DMS 273 treated with DMSO at 0.1 percent for 48 hours (cell line): ENCODE results near the gene PRICKLE2.

ENCODE experiments used
- DNase-seq: peaks from one replicate; lab custom pipeline; 2025; lab: John Stamatoyannopoulos, UW

Gene PRICKLE2

DNA sequence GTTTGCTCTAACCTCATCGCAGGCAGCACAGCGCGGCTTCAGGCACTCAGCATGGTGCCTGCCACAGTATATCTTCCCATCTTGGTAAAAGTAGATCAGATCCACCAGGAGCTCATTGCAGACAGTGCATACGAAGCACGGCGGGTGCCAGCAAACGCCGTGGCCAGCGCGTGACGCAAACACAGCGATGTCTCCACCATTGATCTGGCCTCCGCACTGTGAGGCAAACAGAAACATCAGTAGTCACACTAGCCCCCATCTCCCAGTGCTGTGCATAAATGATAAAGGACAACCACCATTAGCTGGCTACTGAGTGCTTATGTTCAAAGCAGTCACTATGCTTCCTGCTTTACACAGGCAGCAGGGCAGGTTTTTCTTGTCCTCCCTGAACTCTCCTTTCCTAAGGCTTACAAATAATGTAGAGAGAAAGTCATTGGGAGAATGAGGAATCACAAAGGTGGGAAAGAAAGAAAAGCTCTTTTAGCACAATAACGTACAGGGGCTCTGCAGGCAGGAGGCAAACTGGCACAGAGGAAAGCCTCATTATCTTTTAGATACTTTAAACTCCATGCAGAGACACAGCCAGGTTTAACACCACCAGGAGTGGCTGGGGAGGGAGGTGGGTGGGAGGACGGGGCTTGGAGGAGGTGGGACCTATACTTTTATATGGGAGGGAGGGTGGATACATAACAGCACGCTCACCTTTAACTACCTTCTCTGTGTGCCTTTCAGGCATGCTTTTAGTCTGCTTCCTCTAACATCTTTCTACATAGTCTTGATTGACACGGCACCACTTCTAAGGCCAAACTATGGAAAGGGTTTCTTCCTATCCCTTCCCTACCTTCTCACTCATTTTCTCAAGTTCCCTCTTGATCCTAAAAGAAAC is 67.9 kb downstream of the PRICKLE2 start:
- DNase-seq = no peak

DNA sequence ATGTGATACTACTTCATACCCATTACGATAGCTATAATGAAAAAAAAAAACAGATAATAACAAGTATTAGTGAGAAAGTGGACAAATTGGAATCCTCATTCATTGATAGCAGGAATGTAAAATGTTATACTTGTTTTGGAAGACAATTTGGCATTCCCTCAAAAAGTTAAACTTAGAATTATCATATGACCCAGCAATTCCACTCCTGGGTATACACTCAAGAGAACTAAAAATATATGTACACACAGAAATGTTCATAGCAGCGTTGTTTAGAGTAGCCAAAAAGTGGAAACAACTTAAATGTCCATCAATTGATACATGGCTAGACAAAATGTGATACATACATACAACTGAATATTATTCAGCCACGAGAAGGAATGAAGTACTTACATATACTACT is 69.9 kb downstream of the PRICKLE2 start:
- no peak for DNase-seq

DNA sequence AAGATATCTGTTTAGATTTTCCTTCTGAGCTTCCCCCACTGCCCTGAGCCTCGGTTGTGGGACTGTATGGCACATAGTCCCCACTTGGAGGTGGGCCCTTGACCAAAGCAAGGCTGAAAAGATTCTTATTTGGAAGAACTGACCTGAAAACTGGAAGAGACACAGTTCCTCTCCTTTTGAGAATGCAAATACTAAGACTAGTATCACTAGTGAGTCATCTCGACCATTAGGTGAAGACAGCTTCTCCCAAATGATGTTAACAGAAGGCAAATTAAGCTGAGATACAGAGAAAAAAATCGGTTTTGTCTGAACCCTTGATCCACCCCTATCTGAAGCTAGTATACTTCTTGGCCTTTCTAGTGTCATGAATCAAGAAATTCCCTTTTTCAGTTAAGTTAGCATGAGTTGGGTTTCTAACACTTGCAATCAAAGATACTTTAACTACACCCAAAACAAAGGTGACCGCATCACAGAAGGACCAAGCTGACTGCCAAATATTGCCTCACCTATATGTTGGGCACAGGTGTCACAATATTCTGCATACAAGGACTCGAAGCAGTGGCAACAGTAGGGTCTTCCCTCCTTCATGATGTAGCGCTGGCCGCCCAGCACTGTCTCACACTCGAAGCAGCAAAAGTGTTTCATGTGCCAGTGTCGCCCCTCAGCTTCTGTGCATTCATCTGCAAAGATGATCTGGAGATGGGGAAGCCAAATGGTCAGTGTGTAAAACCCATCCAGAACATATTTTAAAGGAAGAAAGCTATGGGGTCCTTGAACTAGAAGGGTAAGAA is 72.4 kb downstream of the PRICKLE2 start:
- DNase-seq = no peak

DNA sequence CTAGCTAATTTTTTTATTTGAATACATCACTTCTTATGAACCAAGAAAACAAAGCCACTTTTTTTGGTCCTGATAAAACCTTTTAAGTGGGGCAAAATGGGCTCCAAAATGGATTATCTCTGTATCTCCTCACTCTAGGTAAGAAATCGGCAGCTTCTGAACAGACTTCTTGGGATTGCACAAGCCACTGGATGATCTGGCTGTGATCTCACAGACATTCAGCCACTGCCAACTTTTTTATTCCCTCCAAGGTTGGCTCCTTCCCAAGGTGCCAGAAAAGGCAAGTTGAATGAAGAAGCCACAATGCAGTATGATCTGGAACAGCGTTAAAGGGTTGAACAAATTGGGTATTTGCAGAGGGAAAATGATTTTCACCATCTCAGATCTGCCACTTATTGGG is 73.2 kb downstream of the PRICKLE2 start:
- DNase-seq = no peak

DNA sequence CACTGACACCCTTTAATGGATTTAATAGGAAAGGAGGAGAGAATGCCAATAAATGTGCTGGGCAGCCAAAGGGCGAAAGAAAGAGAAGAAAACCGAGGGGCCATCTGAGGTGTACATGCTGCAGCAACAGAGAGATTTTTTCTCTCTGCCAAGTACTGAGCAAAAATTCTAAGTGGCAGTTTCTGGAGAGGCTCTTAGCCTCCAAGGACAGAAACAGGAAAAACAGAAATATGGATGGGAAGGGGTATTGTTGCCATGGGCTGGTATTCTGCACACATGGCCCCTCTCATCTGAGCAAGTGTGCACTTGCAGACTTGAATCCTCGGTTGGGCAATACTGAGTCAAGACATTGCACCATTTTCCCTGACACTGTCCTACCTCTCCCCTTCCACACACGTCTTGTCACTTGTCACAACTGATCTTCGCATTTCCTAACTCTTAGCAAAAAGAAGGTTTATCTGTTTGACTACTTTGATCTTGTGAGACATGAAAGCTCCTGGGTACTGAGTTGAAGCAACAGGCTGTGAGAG is 73.9 kb downstream of the PRICKLE2 start:
- DNase-seq = no peak

DNA sequence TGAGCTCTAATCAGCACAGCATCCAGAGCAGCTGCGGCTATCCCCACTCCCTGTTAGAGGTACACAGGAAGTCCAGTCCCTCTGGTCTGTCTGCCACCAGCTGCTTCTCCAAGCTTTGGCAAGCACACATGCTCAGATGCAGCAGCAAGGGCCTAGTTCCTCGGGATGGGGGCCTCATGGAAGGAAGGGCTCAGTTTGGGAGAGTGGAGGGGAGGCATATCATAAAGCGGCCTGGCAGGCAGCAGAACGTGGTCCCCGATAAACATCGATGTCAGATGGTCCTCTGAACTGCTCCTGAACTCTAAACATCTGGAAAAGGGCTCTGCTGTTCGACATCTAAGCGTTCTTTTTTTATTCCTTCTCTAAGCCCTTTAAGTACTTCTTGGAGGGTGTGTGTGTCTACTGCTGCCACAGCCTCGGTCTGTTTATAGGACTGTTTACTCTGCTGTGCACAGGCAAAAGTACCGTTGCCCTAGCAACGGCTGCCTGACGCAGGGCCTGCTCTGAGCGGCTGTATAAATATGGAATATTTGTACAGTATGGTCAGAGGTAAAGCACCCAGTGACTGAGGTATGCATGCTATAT is 74.6 kb downstream of the PRICKLE2 start:
- DNase-seq = peak; percentile 30

DNA sequence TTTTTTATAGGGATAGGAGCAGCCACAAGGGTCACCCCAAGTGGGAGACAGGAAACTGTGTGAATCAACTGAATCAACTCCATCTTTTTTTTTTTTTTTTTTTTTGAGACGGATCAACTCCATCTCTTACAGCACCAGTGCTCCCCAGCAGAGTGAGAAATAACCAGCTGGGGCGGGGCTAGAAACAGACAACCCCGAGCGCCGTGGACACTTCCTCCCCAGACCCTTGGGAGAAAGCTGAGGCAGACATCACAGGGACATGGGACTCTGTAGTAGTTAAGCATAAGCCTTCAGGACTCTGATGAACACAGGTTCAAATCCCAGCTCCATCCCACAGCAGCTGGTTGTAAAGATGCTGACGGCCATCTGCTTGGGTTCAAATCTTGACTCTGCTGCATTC is 75.4 kb downstream of the PRICKLE2 start:
- no peak for DNase-seq

DNA sequence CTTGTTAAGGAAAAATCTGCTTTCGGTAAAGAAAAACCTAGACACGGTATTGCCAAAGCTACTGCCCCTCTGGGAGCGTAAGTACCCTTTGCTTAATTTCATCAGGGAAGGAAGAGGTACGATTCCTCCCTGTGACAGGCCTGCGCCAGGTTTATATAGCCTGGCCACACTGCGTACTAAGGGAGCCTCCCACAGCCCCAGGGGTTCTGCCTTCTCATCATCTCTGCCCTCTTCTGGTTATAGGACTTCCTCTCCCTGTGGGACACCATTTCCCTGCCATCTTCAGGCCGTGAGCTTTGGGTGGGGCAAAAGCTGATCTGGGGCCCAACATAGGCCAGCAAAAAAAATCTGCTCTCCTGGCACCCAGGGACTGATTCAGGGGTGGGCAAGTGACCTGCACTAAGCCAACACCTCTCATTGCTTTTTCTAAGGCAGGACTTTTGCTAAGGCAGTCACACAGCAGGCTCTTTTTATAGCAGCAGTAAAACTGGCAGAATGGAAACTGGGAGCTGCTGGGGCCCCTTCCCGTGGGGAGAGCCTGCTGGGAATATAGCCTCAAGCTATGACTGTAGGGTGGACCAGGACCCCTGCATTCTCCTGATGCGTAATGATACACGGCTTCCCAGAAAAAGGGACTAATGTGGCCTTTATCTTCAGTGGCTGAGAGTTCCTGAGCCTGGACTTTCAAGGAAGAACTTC is 76.2 kb downstream of the PRICKLE2 start:
- no peak for DNase-seq

DNA sequence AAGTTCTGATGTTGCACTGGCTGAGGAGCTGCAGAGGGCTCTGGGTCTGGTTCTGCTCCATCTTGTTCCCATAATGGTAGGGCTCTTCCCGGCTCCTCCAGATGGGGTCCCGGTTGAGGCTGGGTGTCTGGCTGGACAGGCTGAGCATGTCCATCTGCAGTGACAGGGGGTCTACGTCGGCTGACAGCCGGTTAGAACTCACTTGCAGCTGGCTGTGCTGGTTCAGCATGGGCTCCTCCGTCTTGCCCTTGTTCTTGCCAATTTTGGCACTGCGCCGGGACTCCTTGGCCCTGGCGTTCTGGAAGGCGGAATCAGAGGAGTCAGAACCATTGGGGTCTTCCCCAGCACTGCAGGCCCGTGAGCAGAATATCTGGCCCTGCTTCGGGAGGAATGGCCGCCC is 78.1 kb downstream of the PRICKLE2 start:
- no peak for DNase-seq

DNA sequence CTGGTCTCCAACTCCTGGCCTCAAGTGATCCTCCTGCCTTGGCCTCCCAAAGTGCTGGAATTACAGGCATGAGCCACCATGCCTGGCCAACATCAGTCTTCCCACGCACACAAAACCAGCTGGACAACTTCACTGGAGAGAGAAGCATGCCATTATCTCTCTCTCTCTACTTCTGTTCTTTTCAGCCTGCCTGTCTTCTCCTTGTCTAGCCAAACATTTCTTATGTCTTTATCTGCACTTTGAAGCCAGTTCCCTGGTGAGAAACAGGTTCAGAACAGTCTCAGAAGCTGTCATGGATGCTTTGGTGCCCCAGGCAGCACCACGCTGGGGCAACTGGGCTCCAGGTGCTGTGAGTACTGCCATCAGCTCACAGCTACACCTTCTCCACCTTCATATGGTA is 79.8 kb downstream of the PRICKLE2 start:
- DNase-seq = no peak

DNA sequence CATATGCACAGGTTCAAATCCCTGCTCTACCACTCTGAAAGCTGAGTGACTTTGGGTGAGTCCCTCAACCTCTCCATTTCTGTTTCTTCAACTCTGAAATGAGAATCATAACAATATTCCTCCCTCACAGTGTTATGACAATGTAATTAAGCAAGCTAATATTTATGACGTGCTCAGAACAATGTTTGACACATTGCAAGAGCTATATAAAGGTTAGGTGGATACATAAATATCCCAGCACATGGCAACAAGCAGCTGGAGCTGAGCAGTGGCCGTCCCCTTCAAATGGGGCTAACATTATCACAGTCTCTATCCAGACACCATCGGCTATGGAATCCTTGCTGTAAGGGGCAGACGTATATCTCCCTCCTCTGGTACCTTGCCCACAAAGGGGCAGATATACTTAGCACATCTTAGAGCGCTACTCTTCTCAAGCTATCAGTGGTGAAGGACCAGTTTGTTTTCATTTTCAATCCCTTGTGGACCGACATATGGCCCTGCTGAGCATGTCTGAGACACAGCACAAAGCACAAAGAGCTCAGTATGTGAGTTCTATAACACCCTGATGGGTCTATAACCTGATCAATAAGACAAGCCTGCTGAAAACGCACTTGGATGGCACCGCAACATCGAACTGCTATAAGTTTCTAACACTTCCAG is 80.9 kb downstream of the PRICKLE2 start:
- DNase-seq = no peak

DNA sequence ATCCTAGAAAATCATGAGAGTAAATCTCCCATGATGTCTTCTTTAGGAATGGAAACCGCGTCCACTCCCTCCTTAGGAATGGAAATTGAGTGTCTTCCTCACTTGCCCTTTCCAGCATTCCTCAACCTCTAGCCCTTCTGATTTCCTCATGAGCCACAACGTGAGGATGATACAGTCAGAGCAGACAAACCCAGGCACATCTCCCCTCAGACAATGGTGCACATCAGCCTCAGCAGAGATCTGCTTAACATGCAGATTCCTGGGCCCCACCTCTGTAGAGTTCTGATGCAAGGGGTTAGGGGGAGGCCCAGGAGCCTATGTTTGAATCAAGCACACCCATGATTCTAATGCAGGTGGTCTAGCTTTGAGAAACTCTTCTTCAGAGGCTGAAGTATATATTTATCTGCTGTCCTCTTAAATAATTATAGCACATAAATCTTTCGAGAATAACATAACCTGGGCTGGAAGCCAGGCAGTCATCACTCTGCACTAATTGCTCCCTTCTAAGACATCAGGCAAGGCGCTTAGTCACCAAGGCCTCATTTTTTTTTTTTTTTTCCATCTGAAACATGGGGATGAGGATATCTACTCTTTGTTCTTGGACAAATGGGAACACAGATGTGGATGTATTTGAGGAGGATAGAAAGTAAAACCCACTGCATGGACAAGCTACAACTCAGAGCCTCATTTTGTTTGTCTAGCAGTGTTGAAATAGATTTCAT is 81.7 kb downstream of the PRICKLE2 start:
- peak; percentile 73 for DNase-seq

DNA sequence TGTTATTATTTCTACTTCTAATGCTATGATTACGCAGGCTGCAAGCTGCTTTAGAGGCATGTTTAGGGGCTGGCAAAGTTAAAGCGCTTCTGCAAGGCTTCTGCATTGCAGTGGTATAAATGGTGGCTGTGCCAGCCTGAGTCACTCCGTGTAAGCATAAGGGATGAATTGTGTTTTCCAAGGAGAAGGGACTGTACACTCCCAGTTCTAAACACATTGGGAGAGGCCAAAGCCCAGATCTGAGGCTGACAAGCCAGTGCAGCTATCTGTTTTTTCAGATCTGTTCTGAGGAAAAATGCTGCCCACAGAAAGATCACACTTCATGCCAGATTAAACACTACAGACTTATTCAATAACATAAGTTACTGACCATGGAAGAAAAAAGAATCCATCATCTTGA is 83.8 kb downstream of the PRICKLE2 start:
- DNase-seq = no peak

DNA sequence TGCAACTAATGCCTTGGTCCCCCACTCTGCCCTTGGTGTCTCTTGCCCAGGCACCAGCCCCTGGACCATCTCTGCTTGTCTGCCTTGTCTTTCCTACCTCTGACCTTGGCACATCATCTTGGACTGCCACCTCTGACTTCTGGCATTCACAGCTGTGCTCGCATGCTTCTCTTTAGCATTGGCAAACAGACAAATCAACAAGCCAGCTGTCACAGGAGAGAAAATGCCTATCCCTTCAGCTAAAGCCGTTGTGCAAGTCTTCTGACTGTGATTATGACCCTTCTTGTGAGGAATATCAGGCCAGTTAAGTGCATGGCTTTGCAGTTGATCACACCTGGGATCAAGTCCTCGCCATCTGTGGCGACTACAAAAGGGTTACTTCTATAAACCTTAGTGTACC is 84.6 kb downstream of the PRICKLE2 start:
- DNase-seq = peak; percentile 52

DNA sequence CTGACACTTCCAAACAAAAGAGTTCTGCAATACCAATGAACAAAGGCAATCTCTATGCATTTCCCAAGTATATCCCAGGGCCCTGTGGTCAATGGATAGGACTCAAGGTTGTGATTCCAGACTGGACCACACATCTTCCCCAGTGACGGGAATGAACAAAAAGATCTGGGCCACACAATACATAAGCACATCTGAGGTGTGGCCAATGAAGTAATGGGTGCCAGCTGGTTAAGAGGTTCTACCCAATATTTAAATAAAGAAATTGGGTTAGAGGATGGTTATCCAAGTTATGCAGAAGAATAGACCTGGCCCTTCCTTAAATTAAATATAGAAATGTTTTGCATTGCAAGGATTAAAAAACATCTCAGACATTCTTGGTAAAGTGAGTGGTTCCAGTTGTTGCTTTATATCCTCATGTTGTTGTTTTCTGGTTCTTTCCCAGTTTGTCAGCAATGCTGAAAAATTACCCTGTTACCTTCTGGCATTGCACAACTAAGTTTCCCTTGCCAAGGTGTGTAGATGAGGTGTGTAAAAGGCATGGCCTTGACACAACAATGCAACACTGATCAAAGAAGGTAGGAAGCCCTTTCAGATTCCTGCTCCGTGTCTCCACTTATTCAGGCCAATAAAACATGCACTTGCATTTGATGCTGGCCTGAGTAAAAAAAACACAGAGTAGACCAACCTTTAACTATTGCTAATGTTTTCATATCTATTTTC is 86.5 kb downstream of the PRICKLE2 start:
- DNase-seq = no peak

DNA sequence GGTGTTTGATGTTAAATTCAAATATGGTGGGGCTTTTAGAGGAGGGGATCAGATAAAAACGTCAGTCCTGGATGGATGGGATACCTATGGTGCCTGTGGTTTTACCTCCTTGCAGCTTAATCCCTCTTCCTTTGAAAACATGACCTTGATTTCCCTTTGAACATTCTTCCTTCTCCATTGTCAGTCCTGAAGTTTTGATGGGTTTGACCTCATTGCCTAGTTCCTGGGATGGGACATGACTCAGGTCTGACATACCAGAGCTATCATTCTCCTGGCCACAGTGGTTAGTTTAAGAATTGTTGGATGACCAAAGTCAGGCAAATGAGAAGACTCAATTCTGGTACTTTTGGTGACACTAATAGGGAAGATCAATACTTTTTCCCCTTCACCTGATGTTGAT is 87.2 kb downstream of the PRICKLE2 start:
- DNase-seq = no peak

DNA sequence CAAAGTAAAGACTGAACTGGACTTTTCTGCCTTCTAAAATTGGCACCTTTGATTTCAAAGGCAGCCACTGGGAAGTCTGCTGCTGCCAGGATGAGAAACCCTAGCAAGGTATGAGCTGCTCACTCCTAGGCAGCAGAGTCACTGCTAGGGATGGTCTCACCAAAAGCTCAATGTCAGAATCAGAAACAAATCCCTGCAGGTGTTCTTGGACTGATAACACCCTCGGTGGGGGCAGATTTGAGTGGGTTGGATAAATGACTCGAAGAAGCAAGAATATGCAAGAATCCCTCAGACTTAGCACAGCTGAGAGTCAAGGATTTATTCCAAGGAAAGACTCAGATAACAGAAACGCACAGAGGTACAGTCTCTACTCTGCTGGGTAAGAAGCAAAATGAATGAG is 90.4 kb downstream of the PRICKLE2 start:
- DNase-seq = no peak

DNA sequence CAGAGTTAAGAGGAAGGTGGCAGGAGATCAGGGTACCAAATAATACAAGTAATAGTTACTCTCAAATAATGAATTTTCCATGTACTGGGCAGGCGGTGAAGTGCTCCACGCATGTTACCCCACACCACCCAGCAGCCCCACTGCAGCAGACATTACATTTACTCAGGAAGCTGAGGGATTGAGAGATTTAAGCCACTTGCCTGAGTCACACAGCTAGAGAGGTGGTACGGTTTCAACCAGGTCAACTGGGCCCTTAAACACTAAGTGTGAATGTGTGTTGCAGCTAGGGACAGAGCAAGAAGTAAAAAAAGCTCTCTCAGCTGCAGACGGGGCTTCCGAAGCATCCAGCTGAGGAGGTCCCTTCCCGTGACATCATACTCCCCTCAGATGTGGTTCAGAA is 91.3 kb downstream of the PRICKLE2 start:
- no peak for DNase-seq

DNA sequence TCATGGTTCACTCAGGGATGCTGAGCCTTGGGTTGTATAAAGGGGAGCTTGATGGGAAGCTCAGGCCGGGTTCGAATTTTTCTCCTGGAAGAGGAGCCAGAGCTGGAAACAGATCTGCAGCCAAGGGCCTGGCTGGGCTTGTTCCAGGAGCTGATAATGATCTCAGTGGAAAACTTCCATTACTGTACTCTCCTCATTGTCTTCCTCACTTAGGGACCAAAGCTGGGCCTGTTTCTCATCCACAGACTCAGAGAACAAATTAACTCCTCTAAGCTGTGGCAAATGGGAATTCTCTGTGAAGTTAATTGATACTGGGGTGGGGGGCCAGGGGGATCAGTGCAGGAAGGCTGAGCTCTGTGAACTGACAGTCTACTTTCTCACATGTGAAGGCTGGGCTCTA is 92.0 kb downstream of the PRICKLE2 start:
- peak; percentile 4 for DNase-seq
